Stimulated activated CD8-positive, alpha-beta memory T cell treated with anti-CD3 and anti-CD28 coated beads, Interleukin-12 subunit alpha, Interleukin-12 subunit beta, amount 100 ng/mL, for 1 hour (primary cell): ENCODE data around the gene SPG21.

Experiments used
- DNase-seq: peaks from one replicate; pipeline ENCODE4 v3.0.0-alpha.2; 2020; ENCODE audit warnings: low read depth

SPG21 gene

DNA sequence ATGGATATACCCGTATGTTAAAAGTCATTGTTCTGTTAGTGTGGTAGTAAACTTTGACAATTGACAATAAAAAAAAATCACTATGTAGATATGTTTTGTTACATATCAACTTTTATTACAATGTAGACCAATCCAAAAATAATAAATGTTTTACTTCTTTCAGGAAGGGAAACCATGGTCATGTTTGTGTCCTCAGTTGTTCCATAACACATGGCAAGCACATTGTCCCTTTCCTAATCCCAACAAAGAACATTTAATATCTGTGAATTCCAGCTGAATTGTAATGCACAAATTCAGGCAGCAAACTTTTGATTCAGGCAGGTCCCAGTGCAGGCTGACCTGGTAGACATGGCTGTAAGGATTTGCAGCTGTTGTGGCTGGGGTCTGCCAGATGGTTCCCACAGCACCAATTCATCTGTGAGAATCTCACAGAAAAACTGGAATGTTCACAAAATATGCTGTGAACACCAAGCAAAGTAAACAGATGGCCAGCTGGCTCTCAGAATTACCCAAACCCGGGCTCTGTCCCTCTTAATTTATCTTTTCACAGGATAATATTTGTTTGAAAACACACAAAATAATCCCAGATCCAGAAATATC, 1.9 kb upstream of the SPG21 start:
- no peak for DNase-seq

GRCh38 chr15:64990168-64990470, 405 bp upstream of the SPG21 start:
- no peak for DNase-seq

DNA sequence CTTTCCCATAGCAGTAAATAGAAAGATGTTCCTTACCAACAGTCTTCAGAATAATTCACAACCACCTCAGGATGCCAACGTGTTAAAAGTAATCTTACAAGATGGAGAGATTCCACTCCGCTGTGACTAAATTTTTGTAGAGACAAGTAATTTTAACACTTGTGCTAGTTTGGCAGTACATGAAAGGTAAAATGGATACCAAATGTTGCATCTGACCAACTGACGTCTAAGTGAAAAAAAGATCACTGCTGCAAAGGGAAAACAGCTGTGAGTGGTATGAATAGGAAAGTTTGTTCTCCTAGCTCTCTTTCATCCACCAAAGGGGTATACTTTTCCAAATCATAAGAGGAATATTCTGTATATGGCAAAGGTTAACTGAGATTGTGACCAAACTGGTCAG, 2.6 kb downstream of the SPG21 start:
- no peak for DNase-seq

- DNase-seq: no peak
Observed at GRCh38 chr15:64985366-64986033, 4.2 kb downstream of the SPG21 start.

GRCh38 chr15:64982472-64982871, 7.2 kb downstream of the SPG21 start:
- DNase-seq: no peak

- DNase-seq: no peak
Observed at GRCh38 chr15:64981812-64982431, 7.8 kb downstream of the SPG21 start.

DNA sequence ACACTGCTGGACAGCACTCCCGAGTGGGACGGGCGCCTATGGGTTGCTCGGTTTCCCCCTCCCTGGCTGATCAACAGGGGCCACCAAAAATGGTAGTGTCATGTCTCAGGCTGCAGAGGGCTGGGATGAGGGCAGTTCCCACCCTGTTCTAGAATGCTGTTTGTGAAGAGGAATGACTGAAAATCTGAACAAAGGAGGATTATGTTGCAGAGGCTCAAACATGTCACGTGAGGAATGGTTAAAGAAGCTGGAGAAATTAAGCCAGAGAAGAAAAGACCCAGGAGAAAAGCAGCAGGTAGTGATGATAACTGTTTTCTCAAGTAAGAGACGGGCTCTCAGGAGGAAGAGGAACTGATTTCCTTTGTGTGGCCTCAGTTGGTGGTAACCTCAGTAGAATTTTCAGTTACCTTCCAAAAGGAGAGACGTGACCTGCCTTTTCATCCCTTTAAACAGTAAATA, 10.4 kb downstream of the SPG21 start:
- DNase-seq: no peak

DNA sequence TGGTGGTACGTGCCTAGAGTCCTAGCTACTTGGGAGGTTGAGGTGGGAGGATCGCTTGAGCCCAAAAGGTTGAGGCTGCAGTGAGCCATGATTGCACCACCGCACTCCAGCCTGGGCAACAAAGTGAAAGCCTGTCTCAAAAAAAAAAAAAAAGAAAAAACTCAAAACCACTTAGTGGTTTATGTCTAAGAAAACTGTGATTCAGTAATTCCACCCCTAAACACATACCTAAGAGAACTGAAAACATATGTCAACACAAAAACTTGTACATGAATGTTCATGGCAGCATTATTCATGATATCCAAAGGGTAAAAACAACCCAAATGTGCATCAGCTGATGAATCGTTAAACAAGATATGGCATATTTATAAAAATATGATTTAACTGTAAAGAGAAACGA, 14.3 kb downstream of the SPG21 start:
- no peak for DNase-seq

GRCh38 chr15:64970698-64971097, 19.0 kb downstream of the SPG21 start:
- DNase-seq: no peak

- DNase-seq: no peak
Observed at GRCh38 chr15:64969401-64969800, 20.3 kb downstream of the SPG21 start.

GRCh38 chr15:64961013-64961412, 28.7 kb downstream of the SPG21 start:
- DNase-seq: no peak

DNA sequence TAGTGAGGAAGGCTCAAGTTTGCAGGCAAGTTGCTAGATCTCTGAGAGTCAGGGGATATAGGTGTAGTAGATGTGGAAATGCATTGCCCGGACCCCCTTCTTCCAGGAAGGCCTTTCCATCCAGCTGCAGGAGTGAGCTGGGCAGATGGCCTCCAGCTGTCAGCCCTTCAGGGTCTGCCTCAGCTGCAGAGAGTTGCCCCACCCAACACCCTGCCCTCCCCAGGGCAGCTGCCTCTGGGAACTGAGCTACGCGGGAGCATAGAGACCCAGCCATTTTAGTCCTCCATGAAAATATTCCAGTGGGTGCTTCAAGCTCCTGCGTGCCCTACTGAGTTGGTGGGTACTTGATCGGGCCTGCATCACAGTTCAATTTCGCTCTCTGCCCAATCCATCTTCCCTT, 29.6 kb downstream of the SPG21 start:
- DNase-seq: no peak

- DNase-seq: no peak
Observed at GRCh38 chr15:64959128-64959527, 30.6 kb downstream of the SPG21 start.

DNA sequence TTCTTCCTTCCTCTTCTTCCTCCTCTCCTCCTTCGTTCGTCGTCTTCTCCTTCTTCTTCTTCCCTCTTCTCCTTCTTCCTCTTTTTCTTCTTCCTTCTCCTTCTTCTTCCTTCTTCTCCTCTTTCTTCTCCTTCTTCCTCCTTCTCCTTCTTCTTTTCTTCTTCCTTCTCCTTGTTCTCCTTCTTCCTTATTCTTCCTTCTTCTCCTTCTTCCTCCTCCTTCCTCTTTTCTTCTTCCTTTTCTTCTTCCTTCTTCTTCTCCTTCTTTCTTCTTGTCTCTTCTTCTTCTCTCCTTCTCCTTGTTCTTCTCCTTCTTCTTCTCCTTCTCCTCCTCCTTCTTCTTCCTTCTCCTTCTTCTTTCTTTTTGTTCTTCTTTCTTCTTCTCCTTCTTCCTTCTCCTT, 35.3 kb downstream of the SPG21 start:
- no peak for DNase-seq

DNA sequence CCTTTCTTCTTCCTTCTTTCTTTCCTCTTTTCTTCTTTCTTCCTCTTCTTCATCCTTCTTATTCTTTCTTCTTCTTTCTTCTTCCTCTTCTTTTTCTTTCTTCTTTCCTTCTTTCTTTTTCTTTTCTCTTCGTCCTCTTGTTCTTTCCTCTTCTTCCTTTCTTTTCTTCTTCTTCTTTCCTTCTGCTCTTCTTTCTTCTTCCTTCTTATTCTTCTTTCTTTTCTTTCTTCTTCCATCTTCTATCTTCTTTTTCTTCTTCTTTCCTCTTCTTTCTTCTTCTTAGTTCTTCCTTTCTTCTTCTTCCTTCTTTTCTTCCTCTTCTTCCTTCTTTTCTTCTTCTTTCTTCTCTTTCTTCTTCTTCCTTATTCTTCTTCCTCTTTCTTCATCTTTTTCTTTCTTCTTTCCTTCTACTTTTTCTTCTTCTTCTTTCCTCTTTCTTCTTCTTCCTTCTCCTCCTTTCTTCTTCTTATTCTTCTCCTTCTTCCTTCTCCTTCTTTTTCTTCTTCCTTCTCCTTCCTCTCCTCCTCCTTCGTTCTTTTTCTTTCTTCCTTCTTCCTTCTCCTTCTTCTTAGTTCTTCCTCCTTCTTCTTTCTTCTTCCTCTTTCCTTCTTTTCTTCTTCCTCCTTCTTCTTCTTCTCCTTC, 37.8 kb downstream of the SPG21 start:
- DNase-seq: no peak

DNA sequence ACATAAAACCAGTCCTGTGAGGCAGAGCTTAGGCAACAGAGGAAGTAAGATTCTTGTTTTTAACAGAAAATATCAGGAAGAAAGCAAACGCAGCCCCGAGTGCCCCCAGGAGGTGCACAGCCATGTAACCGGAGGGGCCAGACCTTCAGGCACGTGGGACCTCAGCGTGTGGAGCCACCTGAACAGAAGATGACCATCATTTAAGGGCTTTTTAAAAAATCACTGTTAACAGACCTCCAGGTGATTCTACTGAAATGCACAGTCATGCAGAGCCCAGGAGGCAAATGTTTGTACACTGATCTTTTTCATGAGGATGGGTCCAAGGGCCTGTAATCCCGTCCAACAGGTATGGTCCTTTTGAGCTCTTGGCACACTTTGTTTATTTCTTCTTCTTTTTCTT, 38.8 kb downstream of the SPG21 start:
- no peak for DNase-seq

- DNase-seq: no peak
Observed at GRCh38 chr15:64949383-64950186, 40.1 kb downstream of the SPG21 start.

DNA sequence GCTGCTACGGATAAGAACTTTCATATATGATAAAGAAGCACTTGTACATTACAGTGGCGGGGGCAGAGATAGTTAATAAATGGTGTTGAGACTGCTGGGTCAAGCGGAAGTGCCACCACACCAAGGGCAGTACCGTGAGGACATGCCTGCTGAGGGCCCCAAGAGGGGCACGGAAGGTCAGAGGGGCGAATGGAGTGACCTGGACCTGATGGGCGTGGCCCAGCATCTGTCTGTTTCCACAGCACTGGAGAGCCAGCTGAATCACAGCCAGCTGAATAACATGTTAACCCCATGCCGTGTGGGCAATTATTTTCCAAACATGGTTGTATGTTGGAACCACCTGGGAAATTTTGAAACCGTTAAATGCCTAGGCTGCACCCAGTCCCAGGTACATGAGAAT, 40.8 kb downstream of the SPG21 start:
- no peak for DNase-seq

DNA sequence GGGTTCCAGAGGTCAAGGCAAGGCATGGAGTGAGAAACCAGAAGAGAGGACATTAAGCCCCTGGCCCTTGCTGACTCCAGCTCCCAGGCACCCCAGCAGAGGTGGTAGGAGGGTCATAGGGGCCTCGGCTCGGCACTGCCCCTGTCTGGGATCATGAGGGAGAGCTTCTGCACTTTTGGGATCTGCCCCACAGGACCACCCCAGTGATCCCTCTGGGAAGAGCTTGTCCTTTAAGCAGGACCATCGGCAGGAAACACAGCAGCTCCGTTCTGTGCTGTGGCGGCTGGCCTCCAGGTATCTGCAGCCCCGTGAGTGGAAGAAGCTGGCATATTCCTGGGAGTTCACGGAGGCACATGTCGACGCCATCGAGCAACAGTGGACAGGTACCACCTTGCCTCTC, 42.5 kb downstream of the SPG21 start:
- no peak for DNase-seq

DNA sequence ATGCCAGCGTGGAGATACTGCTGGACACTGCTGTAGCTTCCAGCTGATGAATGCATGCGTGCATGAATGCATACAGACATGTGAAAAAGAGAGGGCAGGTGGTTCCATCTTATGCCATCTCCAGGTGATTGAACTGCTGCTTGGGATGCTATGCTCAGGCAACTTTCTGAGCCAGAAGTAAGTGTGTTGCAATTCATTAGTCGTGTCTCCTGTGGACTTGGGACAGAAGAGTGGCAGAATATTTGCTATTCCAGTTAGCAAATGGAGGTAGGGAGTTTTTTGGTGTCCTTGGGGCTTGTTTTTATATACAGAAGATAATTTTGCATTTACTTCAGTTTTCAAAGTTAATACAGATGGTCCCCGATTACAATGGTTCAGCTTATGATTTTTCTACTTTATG, 44.8 kb downstream of the SPG21 start:
- no peak for DNase-seq

DNA sequence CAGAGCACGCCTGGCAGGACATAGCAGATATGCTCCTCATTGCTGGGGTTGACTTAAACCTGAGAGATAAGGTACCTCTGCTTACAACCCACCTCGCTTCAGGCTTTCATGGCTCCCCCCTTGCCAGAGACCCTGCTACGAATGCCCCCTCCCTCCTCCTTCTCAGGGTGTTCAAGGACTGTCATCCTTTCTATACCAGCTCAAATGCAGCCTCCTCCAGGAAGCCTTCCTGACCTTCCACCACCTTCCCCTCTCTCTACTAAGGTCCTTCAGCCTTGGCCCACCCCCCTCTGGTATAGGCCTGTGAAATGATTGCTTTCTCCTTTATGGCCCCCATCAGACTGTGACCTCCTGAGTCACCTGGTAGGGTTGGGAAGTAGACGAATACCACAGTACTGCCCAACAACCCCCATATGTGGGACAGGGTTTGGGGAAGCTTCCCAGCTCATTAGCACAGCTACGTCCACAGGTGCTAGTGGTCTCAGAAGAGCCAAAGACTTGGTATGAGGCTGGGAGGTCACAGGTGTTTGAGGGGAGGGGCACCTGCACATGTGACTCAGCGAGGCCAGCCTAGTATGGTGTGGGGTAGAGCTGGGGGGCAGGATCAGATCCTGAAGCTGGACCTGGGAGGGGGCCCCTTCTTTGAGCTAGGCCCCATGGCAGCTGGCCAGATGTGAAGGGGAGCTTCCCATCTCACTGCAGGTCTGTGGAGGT, 46.0 kb downstream of the SPG21 start:
- DNase-seq: no peak

DNA sequence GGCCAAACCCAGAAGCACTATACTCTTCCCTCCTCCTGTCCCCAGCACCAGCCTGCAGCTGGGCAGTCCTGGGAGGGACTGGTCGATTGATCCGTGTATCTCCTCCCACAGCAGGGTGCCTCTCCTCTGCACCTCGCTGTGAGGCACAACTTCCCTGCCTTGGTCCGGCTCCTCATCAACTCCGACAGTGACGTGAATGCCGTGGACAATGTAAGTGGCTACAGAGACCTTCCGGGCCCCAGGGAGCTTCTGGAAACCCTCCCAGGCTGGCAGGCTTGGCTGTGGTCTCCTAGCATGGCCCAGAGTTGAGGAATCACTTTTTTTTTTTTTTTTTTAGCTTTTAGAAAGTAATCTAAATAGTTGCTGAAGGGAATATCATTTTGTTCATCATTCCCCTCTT, 47.4 kb downstream of the SPG21 start:
- DNase-seq: no peak
